ENCODE results near the gene CFAP57. TPM values are rescaled to one million over a fixed set of nuclear protein-coding genes. Genes with fewer than 3 reads are reported as not detected.

CFAP57 gene
- total and polyA plus RNA-seq, 2 donors (not counting 1 experiment from before 2014, with no cell fraction given), result 0.07 to 0.44 TPM

GRCh38 chr1:43140583-43140982, 31.5 kb upstream of the CFAP57 start:
- peaks cover 9% of the 10 kb centered on the region for H3K9me3 Mint-ChIP-seq (ENCODE audit: insufficient read depth)
- no peaks in the 10 kb centered on the region for H3K4me1 Mint-ChIP-seq
- H3K9me3 ChIP-seq (ENCODE audit: control extremely low read depth in 1 of 3, control insufficient read depth in 2 of 3, insufficient read depth in 1 of 3, low read length in 2 of 3), result peaks cover 0 to 5% (median 3%) of the 10 kb centered on the region in 3 donors
- H3K79me2 ChIP-seq (ENCODE audit: control insufficient read depth, insufficient read depth, low read length), result no peaks in the 10 kb centered on the region
- H3K4me2 ChIP-seq (replicated peaks; ENCODE audit: low read depth, low read length, poor library complexity, severe bottlenecking), result no peak overlapping the region
- POLR2A ChIA-PET, result no interaction called here
- H3K27me3 Mint-ChIP-seq, result peaks cover 60% of the 10 kb centered on the region
- CTCF ChIA-PET, result no interaction called here
- 100% methylated on average over 3 of the region's 4 CpGs for WGBS (ENCODE audit: insufficient coverage)
- H3K4me1 ChIP-seq (ENCODE audit: control insufficient read depth in 2 of 2, insufficient read depth in 2 of 2, low read length in 2 of 2), result no peaks in the 10 kb centered on the region
- H2AFZ ChIP-seq (ENCODE audit: insufficient read depth, low read depth, low read length, poor library complexity, severe bottlenecking), result no peak overlapping the region
- H3K36me3 ChIP-seq (replicated peaks in 1 of 2; ENCODE audit: control extremely low read depth in 1 of 2, control insufficient read depth in 1 of 2, extremely low read depth in 1 of 2, insufficient read depth in 2 of 2, low read length in 1 of 2), result no peaks in the 10 kb centered on the region
- DNase-seq, result no peak
- no peak overlapping the region for H3K4me3 Mint-ChIP-seq
- TF ChIP-seq CTCF (IDR thresholded peaks at IDR 0.05) (no peak), EZH2 (IDR thresholded peaks at IDR 0.05; ENCODE audit: borderline replicate concordance, insufficient read depth, low read depth, low read length, poor library complexity, severe bottlenecking) (no peak)
- no peaks in the 10 kb centered on the region for H4K20me1 ChIP-seq (ENCODE audit: control insufficient read depth, insufficient read depth, low read length, poor library complexity, severe bottlenecking)
- no peak overlapping the region for H3K27ac Mint-ChIP-seq
- H3K4me3 ChIP-seq (ENCODE audit: control extremely low read depth in 1 of 5, extremely low read depth in 1 of 5, insufficient read depth in 1 of 5, low read depth in 2 of 5, low read length in 4 of 5), result no peak overlapping the region
- intact Hi-C loops (cut with micrococcal nuclease), result no loop called here
- no peak overlapping the region for H3K27ac ChIP-seq (ENCODE audit: low read length in 2 of 2)
- no peak overlapping the region for H3K9ac ChIP-seq (ENCODE audit: low read length)
- no peak for ATAC-seq (ENCODE audit: low read depth)
- H3K27me3 ChIP-seq (replicated peaks in 1 of 4; ENCODE audit: control extremely low read depth in 1 of 4, control insufficient read depth in 3 of 4, insufficient read depth in 4 of 4, low read length in 3 of 4), result peaks cover 0 to 24% (median 13%) of the 10 kb centered on the region in 4 experiments

DNA sequence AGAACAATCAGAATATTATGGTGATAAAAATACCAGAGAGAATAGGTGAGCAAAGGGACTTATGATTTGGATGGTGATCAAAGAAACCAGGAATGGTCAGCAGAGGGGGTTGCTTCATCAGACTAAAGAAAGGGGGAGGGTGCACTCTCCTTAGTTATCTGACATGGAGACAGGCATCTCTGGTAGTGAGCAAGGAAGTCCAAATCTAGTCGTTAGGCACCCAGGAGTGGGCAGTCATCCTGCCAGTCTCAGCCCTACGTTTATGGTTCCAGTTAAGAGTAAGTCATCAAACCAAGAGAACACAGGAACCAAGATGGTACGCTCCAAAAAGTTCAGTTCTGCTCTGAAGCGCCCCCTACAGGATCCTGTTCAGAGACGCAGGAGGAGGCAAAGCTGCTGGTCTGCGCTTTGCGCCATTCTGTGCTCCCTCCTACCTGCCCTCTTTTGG, 28.7 kb upstream of the CFAP57 start:
- CTCF ChIA-PET, result no interaction called here
- H3K4me2 ChIP-seq (replicated peaks; ENCODE audit: low read depth, low read length, poor library complexity, severe bottlenecking), result no peak overlapping the region

More for the DNA sequence above, 28.7 kb upstream of the CFAP57 start:
- ATAC-seq (ENCODE audit: low read depth) (no peak), DNase-seq (no peak)
- Histone ChIP-seq H3K27me3 (replicated peaks in 1 of 4; ENCODE audit: control extremely low read depth in 1 of 4, control insufficient read depth in 3 of 4, insufficient read depth in 4 of 4, low read length in 3 of 4) (peaks cover 0 to 39% (median 26%) of the 10 kb centered on the region in 4 experiments), H3K4me1 (ENCODE audit: control insufficient read depth in 2 of 2, insufficient read depth in 2 of 2, low read length in 2 of 2) (peaks cover 8 to 9% of the 10 kb centered on the region in 2 donors), H3K9me3 (ENCODE audit: control extremely low read depth in 1 of 3, control insufficient read depth in 2 of 3, insufficient read depth in 1 of 3, low read length in 2 of 3) (peaks cover 0 to 5% (median 3%) of the 10 kb centered on the region in 3 donors), H3K9ac (ENCODE audit: low read length) (no peak overlapping the region), H3K27ac (ENCODE audit: low read length in 2 of 2) (no peak overlapping the region), H4K20me1 (ENCODE audit: control insufficient read depth, insufficient read depth, low read length, poor library complexity, severe bottlenecking) (no peaks in the 10 kb centered on the region), H3K36me3 (replicated peaks in 1 of 2; ENCODE audit: control extremely low read depth in 1 of 2, control insufficient read depth in 1 of 2, extremely low read depth in 1 of 2, insufficient read depth in 2 of 2, low read length in 1 of 2) (no peaks in the 10 kb centered on the region), H3K79me2 (ENCODE audit: control insufficient read depth, insufficient read depth, low read length) (no peaks in the 10 kb centered on the region), H3K4me3 (ENCODE audit: control extremely low read depth in 1 of 5, extremely low read depth in 1 of 5, insufficient read depth in 1 of 5, low read depth in 2 of 5, low read length in 4 of 5) (no peak overlapping the region), H2AFZ (ENCODE audit: insufficient read depth, low read depth, low read length, poor library complexity, severe bottlenecking) (no peak overlapping the region)
- H3K27me3 Mint-ChIP-seq, result peaks cover 55% of the 10 kb centered on the region
- peaks cover 9% of the 10 kb centered on the region for H3K9me3 Mint-ChIP-seq (ENCODE audit: insufficient read depth)
- WGBS (ENCODE audit: insufficient coverage), result 44% methylated on average over 7 of the region's 7 CpGs
- intact Hi-C loops (cut with micrococcal nuclease), result no loop called here
- POLR2A ChIA-PET, result no interaction called here
- H3K27ac Mint-ChIP-seq, result no peak overlapping the region
- peaks cover 9% of the 10 kb centered on the region for H3K4me1 Mint-ChIP-seq
- TF ChIP-seq CTCF (IDR thresholded peaks at IDR 0.05), result no peak
- TF ChIP-seq EZH2 (IDR thresholded peaks at IDR 0.05; ENCODE audit: borderline replicate concordance, insufficient read depth, low read depth, low read length, poor library complexity, severe bottlenecking), result no peak
- no peak overlapping the region for H3K4me3 Mint-ChIP-seq
